ENCODE results near the gene PDCD4. TPM values are rescaled to one million over a fixed set of nuclear protein-coding genes. Genes with fewer than 3 reads are reported as not detected.

Gene PDCD4
- total and polyA plus RNA-seq, 9 of the 15 experiments (the other 6 are each of a cell fraction or from before 2014, with no cell fraction given), result 12.9 to 44.1 (median 33.7) TPM

- TF ChIP-seq, protein P1, sequence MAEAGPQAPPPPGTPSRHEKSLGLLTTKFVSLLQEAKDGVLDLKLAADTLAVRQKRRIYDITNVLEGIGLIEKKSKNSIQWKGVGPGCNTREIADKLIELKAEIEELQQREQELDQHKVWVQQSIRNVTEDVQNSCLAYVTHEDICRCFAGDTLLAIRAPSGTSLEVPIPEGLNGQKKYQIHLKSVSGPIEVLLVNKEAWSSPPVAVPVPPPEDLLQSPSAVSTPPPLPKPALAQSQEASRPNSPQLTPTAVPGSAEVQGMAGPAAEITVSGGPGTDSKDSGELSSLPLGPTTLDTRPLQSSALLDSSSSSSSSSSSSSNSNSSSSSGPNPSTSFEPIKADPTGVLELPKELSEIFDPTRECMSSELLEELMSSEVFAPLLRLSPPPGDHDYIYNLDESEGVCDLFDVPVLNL (CRISPR knock-in tag; IDR thresholded peaks at IDR 0.05; ENCODE audit: low read depth), result no peak
- TF ChIP-seq ZNF707 (CRISPR knock-in tag; conservative IDR thresholded peaks at IDR 0.05) (no peak), RB1 (IDR thresholded peaks at IDR 0.05; ENCODE audit: low read depth) (peak; percentile 29), SRSF7 (optimal IDR thresholded peaks at IDR 0.05; ENCODE audit: low read depth, low read length) (no peak), GTF2F1 (IDR thresholded peaks at IDR 0.05; ENCODE audit: low read depth, low read length) (no peak), NR4A1 (CRISPR knock-in tag; IDR thresholded peaks at IDR 0.05) (no peak), NR4A1 (tag; IDR thresholded peaks at IDR 0.05) (no peak), ZNF175 (CRISPR knock-in tag; IDR thresholded peaks at IDR 0.05; ENCODE audit: low read depth) (0 out of 2 replicates have a peak, but pooled peaks have one; percentile 37), ATF7 (IDR thresholded peaks at IDR 0.05) (0 out of 2 replicates have a peak, but pooled peaks have one; percentile 56), MEF2D (tag; conservative IDR thresholded peaks at IDR 0.05; ENCODE audit: low read depth) (no peak), ZNF449 (CRISPR knock-in tag; IDR thresholded peaks at IDR 0.05) (no peak), MYC (IDR thresholded peaks at IDR 0.05; ENCODE audit: low read depth, low read length) (peak; percentile 82), MYC (CRISPR knock-in tag; IDR thresholded peaks at IDR 0.05; ENCODE audit: borderline replicate concordance, low read depth) (no peak), SMAD1 (IDR thresholded peaks at IDR 0.05; ENCODE audit: low read depth, low read length, partially characterized antibody) (no peak), ZZZ3 (IDR thresholded peaks at IDR 0.05) (no peak), ZNF785 (CRISPR knock-in tag; IDR thresholded peaks at IDR 0.05) (no peak), CTCFL (IDR thresholded peaks at IDR 0.05; ENCODE audit: borderline replicate concordance, insufficient read depth, low read depth, low read length, poor library complexity, severe bottlenecking) (peak; percentile 48)
- TF ChIP-seq, protein P2, sequence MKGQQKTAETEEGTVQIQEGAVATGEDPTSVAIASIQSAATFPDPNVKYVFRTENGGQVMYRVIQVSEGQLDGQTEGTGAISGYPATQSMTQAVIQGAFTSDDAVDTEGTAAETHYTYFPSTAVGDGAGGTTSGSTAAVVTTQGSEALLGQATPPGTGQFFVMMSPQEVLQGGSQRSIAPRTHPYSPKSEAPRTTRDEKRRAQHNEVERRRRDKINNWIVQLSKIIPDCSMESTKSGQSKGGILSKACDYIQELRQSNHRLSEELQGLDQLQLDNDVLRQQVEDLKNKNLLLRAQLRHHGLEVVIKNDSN (CRISPR knock-in tag; IDR thresholded peaks at IDR 0.05), result 0 out of 2 replicates have a peak, but pooled peaks have one; percentile 42
- TF ChIP-seq, protein P3, sequence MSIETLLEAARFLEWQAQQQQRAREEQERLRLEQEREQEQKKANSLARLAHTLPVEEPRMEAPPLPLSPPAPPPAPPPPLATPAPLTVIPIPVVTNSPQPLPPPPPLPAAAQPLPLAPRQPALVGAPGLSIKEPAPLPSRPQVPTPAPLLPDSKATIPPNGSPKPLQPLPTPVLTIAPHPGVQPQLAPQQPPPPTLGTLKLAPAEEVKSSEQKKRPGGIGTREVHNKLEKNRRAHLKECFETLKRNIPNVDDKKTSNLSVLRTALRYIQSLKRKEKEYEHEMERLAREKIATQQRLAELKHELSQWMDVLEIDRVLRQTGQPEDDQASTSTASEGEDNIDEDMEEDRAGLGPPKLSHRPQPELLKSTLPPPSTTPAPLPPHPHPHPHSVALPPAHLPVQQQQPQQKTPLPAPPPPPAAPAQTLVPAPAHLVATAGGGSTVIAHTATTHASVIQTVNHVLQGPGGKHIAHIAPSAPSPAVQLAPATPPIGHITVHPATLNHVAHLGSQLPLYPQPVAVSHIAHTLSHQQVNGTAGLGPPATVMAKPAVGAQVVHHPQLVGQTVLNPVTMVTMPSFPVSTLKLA (conservative IDR thresholded peaks at IDR 0.05), result peak; percentile 88 to 89
Observed at GRCh38 chr10:110872145-110872983, 636 bp downstream of the PDCD4 start (continued).
